ENCODE results near the gene PCDHGA4. TPM values are rescaled to one million over a fixed set of nuclear protein-coding genes. Genes with fewer than 3 reads are reported as not detected.

PCDHGA4 gene
- total and polyA plus RNA-seq, 4 donors: 0.15 to 0.92 (median 0.22) TPM

GRCh38 chr5:141355641-141356040 is 820 bp downstream of the PCDHGA4 start:
- Histone ChIP-seq H3K4me3 (ENCODE audit: low read depth in 1 of 3, low read length in 3 of 3) (peak overlapping the region in 2 of 3 donors; percentile 29 to 45), H3K27ac (ENCODE audit: low read depth in 1 of 2, low read length in 2 of 2) (no peak overlapping the region), H3K27me3 (ENCODE audit: control insufficient read depth in 4 of 4, insufficient read depth in 4 of 4, low read length in 3 of 4) (peaks cover 0 to 2% (median 0%) of the 10 kb centered on the region in 4 donors), H3K9ac (ENCODE audit: low read depth in 1 of 2, low read length in 2 of 2) (no peak overlapping the region), H3K9me3 (ENCODE audit: control insufficient read depth in 4 of 4, low read length in 3 of 4) (peaks cover 32 to 69% (median 47%) of the 10 kb centered on the region in 4 donors), H3K36me3 (ENCODE audit: control insufficient read depth in 4 of 4, insufficient read depth in 3 of 4, low read depth in 1 of 4, low read length in 3 of 4) (peaks cover 0 to 3% (median 0%) of the 10 kb centered on the region in 4 donors), H3K4me1 (ENCODE audit: control insufficient read depth in 4 of 4, insufficient read depth in 4 of 4, low read length in 3 of 4) (no peaks in the 10 kb centered on the region)
- DNase-seq (ENCODE audit: low spot score): no peak
- WGBS: 38% methylated on average over 24 of the region's 24 CpGs
- TF ChIP-seq ZBTB33 (IDR thresholded peaks at IDR 0.05): no peak

DNA sequence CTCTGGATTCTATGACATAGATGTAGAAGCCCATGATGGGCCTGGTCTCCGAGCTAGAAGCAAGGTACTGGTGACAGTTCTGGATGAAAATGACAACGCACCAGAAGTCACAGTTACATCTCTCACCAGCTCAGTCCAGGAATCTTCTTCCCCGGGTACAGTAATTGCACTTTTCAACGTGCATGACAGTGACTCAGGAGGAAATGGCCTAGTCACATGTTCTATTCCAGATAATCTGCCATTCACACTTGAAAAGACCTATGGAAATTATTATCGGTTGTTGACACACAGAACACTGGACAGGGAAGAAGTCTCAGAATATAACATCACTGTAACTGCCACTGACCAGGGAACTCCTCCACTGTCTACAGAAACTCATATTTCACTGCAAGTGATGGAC is 1.3 kb downstream of the PCDHGA4 start:
- Histone ChIP-seq H3K4me1 (ENCODE audit: control insufficient read depth in 4 of 4, insufficient read depth in 4 of 4, low read length in 3 of 4) (no peaks in the 10 kb centered on the region), H3K27ac (ENCODE audit: low read depth in 1 of 2, low read length in 2 of 2) (no peak overlapping the region), H3K27me3 (ENCODE audit: control insufficient read depth in 4 of 4, insufficient read depth in 4 of 4, low read length in 3 of 4) (peaks cover 0 to 2% (median 0%) of the 10 kb centered on the region in 4 donors), H3K36me3 (ENCODE audit: control insufficient read depth in 4 of 4, insufficient read depth in 3 of 4, low read depth in 1 of 4, low read length in 3 of 4) (peaks cover 0 to 3% (median 0%) of the 10 kb centered on the region in 4 donors), H3K9ac (ENCODE audit: low read depth in 1 of 2, low read length in 2 of 2) (no peak overlapping the region), H3K4me3 (ENCODE audit: low read depth in 1 of 3, low read length in 3 of 3) (peak overlapping the region in 1 of 3 donors; percentile 1), H3K9me3 (ENCODE audit: control insufficient read depth in 4 of 4, low read length in 3 of 4) (peaks cover 36 to 69% (median 47%) of the 10 kb centered on the region in 4 donors)
- DNase-seq (ENCODE audit: low spot score): no peak
- TF ChIP-seq, protein P1, sequence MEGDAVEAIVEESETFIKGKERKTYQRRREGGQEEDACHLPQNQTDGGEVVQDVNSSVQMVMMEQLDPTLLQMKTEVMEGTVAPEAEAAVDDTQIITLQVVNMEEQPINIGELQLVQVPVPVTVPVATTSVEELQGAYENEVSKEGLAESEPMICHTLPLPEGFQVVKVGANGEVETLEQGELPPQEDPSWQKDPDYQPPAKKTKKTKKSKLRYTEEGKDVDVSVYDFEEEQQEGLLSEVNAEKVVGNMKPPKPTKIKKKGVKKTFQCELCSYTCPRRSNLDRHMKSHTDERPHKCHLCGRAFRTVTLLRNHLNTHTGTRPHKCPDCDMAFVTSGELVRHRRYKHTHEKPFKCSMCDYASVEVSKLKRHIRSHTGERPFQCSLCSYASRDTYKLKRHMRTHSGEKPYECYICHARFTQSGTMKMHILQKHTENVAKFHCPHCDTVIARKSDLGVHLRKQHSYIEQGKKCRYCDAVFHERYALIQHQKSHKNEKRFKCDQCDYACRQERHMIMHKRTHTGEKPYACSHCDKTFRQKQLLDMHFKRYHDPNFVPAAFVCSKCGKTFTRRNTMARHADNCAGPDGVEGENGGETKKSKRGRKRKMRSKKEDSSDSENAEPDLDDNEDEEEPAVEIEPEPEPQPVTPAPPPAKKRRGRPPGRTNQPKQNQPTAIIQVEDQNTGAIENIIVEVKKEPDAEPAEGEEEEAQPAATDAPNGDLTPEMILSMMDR (IDR thresholded peaks at IDR 0.05; ENCODE audit: low read depth, low read length, missing input control): no peak
- TF ChIP-seq SP1 (IDR thresholded peaks at IDR 0.05): no peak
- no peak for TF ChIP-seq HNF4A (conservative IDR thresholded peaks at IDR 0.05)
- TF ChIP-seq ATF3 (IDR thresholded peaks at IDR 0.05): no peak
- TF ChIP-seq RXRA (IDR thresholded peaks at IDR 0.05): no peak
- no peak for TF ChIP-seq GABPA (IDR thresholded peaks at IDR 0.05 in 1 of 2, conservative IDR thresholded peaks at IDR 0.05 in 1 of 2)
- TF ChIP-seq FOXA1 (IDR thresholded peaks at IDR 0.05): no peak
- no peak for TF ChIP-seq JUND (IDR thresholded peaks at IDR 0.05)
- no peak for TF ChIP-seq EGR1 (IDR thresholded peaks at IDR 0.05; ENCODE audit: low read depth in 2 of 2)
- TF ChIP-seq YY1 (IDR thresholded peaks at IDR 0.05): no peak
- TF ChIP-seq, protein P2, sequence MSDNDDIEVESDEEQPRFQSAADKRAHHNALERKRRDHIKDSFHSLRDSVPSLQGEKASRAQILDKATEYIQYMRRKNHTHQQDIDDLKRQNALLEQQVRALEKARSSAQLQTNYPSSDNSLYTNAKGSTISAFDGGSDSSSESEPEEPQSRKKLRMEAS (IDR thresholded peaks at IDR 0.05): no peak
- no peak for TF ChIP-seq NR2F2 (IDR thresholded peaks at IDR 0.05)
- TF ChIP-seq TAF1 (conservative IDR thresholded peaks at IDR 0.05): no peak
- no peak for TF ChIP-seq HNF4G (IDR thresholded peaks at IDR 0.05)
- no peak for TF ChIP-seq REST (IDR thresholded peaks at IDR 0.05)
- no peak for TF ChIP-seq FOXA2 (IDR thresholded peaks at IDR 0.05)
- TF ChIP-seq ZBTB33 (IDR thresholded peaks at IDR 0.05): no peak
- TF ChIP-seq RAD21 (IDR thresholded peaks at IDR 0.05): no peak
- 60% methylated on average over 5 of the region's 5 CpGs for WGBS

Data from liver (tissue), 9 donors.